Duodenal mucosa (tissue), 2 donors: ENCODE data around the gene NDUFS2.

Experiments used
- H3K27ac ChIP-seq: one replicate; pipeline ENCODE4 v1.7.0; 2013; ENCODE audit warnings: low read depth, low read length
- H3K27me3 ChIP-seq, 2 donors: one replicate each; pipeline ENCODE4 v1.7.0; 2013; ENCODE audit warnings: low read length in 2 of 2, control low read depth in 1 of 2; ENCODE audit not compliant: insufficient read depth in 2 of 2, control insufficient read depth in 1 of 2
- H3K36me3 ChIP-seq, 2 donors: one replicate each; pipeline ENCODE4 v1.7.0; 2013; ENCODE audit warnings: low read length in 2 of 2, control low read depth in 1 of 2; ENCODE audit not compliant: insufficient read depth in 2 of 2, control insufficient read depth in 1 of 2
- H3K4me1 ChIP-seq, 2 donors: one replicate each; pipeline ENCODE4 v1.7.0; 2013; ENCODE audit warnings: low read length in 2 of 2, control low read depth in 1 of 2; ENCODE audit not compliant: insufficient read depth in 2 of 2, control insufficient read depth in 1 of 2
- H3K4me3 ChIP-seq, 2 donors: one replicate each; pipeline ENCODE4 v1.7.0; 2013; ENCODE audit warnings: low read length in 2 of 2, low read depth in 1 of 2
- H3K9ac ChIP-seq, 2 donors: one replicate each; pipeline ENCODE4 v1.7.0; 2013; ENCODE audit warnings: low read length in 2 of 2, low read depth in 1 of 2
- H3K9me3 ChIP-seq, 2 donors: one replicate each; pipeline ENCODE4 v1.7.0; 2013; ENCODE audit warnings: low read length in 2 of 2, control low read depth in 1 of 2; ENCODE audit not compliant: control insufficient read depth in 1 of 2

Gene NDUFS2

GRCh38 chr1:161172349-161172748 is 29.8 kb upstream of the NDUFS2 start:
- H3K27me3 ChIP-seq, result no peaks in the 10 kb centered on the region
- H3K36me3 ChIP-seq, result peaks cover 33 to 64% of the 10 kb centered on the region in 2 donors
- peaks cover 12 to 24% of the 10 kb centered on the region in 2 donors for H3K4me1 ChIP-seq
- no peak overlapping the region for H3K27ac ChIP-seq
- H3K9me3 ChIP-seq, result no peaks in the 10 kb centered on the region
- no peak overlapping the region for H3K9ac ChIP-seq
- H3K4me3 ChIP-seq, result no peak overlapping the region

- H3K36me3 ChIP-seq, result peaks cover 33 to 64% of the 10 kb centered on the region in 2 donors
- no peaks in the 10 kb centered on the region for H3K9me3 ChIP-seq
- H3K27ac ChIP-seq, result no peak overlapping the region
- H3K4me3 ChIP-seq, result no peak overlapping the region
- no peak overlapping the region for H3K9ac ChIP-seq
- H3K27me3 ChIP-seq, result no peaks in the 10 kb centered on the region
- H3K4me1 ChIP-seq, result peaks cover 15 to 29% of the 10 kb centered on the region in 2 donors
These were observed 29.3 kb upstream of the NDUFS2 start for GRCh38 chr1:161172776-161173376.

GRCh38 chr1:161173711-161174110 is 28.5 kb upstream of the NDUFS2 start:
- H3K27ac ChIP-seq, result no peak overlapping the region
- H3K4me3 ChIP-seq, result no peak overlapping the region
- peaks cover 20 to 34% of the 10 kb centered on the region in 2 donors for H3K4me1 ChIP-seq
- H3K9me3 ChIP-seq, result no peaks in the 10 kb centered on the region
- peaks cover 33 to 64% of the 10 kb centered on the region in 2 donors for H3K36me3 ChIP-seq
- no peaks in the 10 kb centered on the region for H3K27me3 ChIP-seq
- H3K9ac ChIP-seq, result no peak overlapping the region

- Histone ChIP-seq H3K27ac (no peak overlapping the region), H3K36me3 (peaks cover 33 to 54% of the 10 kb centered on the region in 2 donors), H3K27me3 (no peaks in the 10 kb centered on the region), H3K9me3 (no peaks in the 10 kb centered on the region), H3K4me3 (no peak overlapping the region), H3K9ac (no peak overlapping the region), H3K4me1 (peaks cover 20 to 34% of the 10 kb centered on the region in 2 donors)
These were observed 27.3 kb upstream of the NDUFS2 start for GRCh38 chr1:161174911-161175310.

- no peaks in the 10 kb centered on the region for H3K9me3 ChIP-seq
- H3K36me3 ChIP-seq, result peaks cover 26 to 44% of the 10 kb centered on the region in 2 donors
- H3K4me3 ChIP-seq, result peak overlapping the region; percentile 84 to 99
- no peaks in the 10 kb centered on the region for H3K27me3 ChIP-seq
- H3K27ac ChIP-seq, result no peak overlapping the region
- H3K9ac ChIP-seq, result peak overlapping the region; percentile 90 to 96
- peaks cover 20 to 34% of the 10 kb centered on the region in 2 donors for H3K4me1 ChIP-seq
These were observed 26.3 kb upstream of the NDUFS2 start for GRCh38 chr1:161175771-161176453.

GRCh38 chr1:161176468-161177111 is 25.6 kb upstream of the NDUFS2 start:
- Histone ChIP-seq H3K4me3 (peak overlapping the region; percentile 84 to 99), H3K9me3 (no peaks in the 10 kb centered on the region), H3K36me3 (peaks cover 25 to 38% of the 10 kb centered on the region in 2 donors), H3K27ac (peak overlapping the region; percentile 79), H3K27me3 (no peaks in the 10 kb centered on the region), H3K9ac (peak overlapping the region; percentile 90 to 96), H3K4me1 (peaks cover 20 to 34% of the 10 kb centered on the region in 2 donors)

- Histone ChIP-seq H3K36me3 (peaks cover 20 to 30% of the 10 kb centered on the region in 2 donors), H3K9me3 (no peaks in the 10 kb centered on the region), H3K27ac (peak within 1 kb of the TSS; percentile 79), H3K4me1 (peaks cover 20 to 37% of the 10 kb centered on the region in 2 donors), H3K27me3 (no peaks in the 10 kb centered on the region), H3K4me3 (peak within 1 kb of the TSS; percentile 84 to 99), H3K9ac (peak within 1 kb of the TSS; percentile 90 to 96)
These were observed 24.8 kb upstream of the NDUFS2 start, which contains the start of gene B4GALT3 for GRCh38 chr1:161177112-161177935. Gene B4GALT3, minus strand, starts transcription at chr1:161177507. Its CDS starts 1,447 bp downstream, at chr1:161176060.

GRCh38 chr1:161177936-161178244 is 24.3 kb upstream of the NDUFS2 start:
- peaks cover 20 to 36% of the 10 kb centered on the region in 2 donors for H3K4me1 ChIP-seq
- no peaks in the 10 kb centered on the region for H3K9me3 ChIP-seq
- peak overlapping the region; percentile 90 to 96 for H3K9ac ChIP-seq
- no peaks in the 10 kb centered on the region for H3K27me3 ChIP-seq
- peak overlapping the region; percentile 11 for H3K27ac ChIP-seq
- H3K4me3 ChIP-seq, result peak overlapping the region; percentile 84 to 99
- peaks cover 19 to 25% of the 10 kb centered on the region in 2 donors for H3K36me3 ChIP-seq

GRCh38 chr1:161179698-161180097 is 22.5 kb upstream of the NDUFS2 start:
- Histone ChIP-seq H3K4me3 (no peak overlapping the region), H3K36me3 (peaks cover 5 to 10% of the 10 kb centered on the region in 2 donors), H3K9ac (no peak overlapping the region), H3K9me3 (no peaks in the 10 kb centered on the region), H3K27ac (no peak overlapping the region), H3K4me1 (peaks cover 25 to 34% of the 10 kb centered on the region in 2 donors), H3K27me3 (no peaks in the 10 kb centered on the region)
